GM18909 (cell line): ENCODE measurements around the gene IL18R1.
A peak's percentile ranks its signal among the peaks of the same experiment; 100 is the strongest.
"Not testable (repeated sequence)": the region's sequence is repeated elsewhere in the genome, so short reads cannot be mapped to it uniquely, and the experiment has no call there.

Experiments used
- ATAC-seq: cut with Tn5 transposase; IDR thresholded peaks from one replicate; pipeline ENCODE4 v1.9.1; 2021; ENCODE audit warnings: mild to moderate bottlenecking; ENCODE audit not compliant: unreplicated experiment, poor library complexity

The IL18R1 gene

GRCh38 chr2:102355526-102356380, at the start of gene IL18R1:
IL18R1 (plus strand) TSS chr2:102355796; CDS start chr2:102362661, 6,865 bp downstream.
- peak; percentile 91 for ATAC-seq

- ATAC-seq = no peak
Observed at GRCh38 chr2:102306125-102306524, 49.5 kb upstream of the IL18R1 start.

GRCh38 chr2:102310964-102311640, 44.5 kb upstream of the IL18R1 start, which contains the start of gene IL1RL1:
IL1RL1 (plus strand) TSS chr2:102311563; CDS start chr2:102338265, 26,702 bp downstream.
- ATAC-seq = no peak

GRCh38 chr2:102313025-102313424, 42.6 kb upstream of the IL18R1 start:
- ATAC-seq = no peak

GRCh38 chr2:102313471-102313870, 42.1 kb upstream of the IL18R1 start:
- ATAC-seq = no peak

GRCh38 chr2:102313950-102314349, 41.6 kb upstream of the IL18R1 start:
- no peak for ATAC-seq

GRCh38 chr2:102315921-102316320, 39.7 kb upstream of the IL18R1 start:
- no peak for ATAC-seq

- ATAC-seq = no peak
Observed at GRCh38 chr2:102317715-102318114, 37.9 kb upstream of the IL18R1 start.

GRCh38 chr2:102318437-102318836, 37.2 kb upstream of the IL18R1 start:
- no peak for ATAC-seq

- no peak for ATAC-seq
Observed at GRCh38 chr2:102321941-102322719, 33.5 kb upstream of the IL18R1 start.

- ATAC-seq = not testable (repeated sequence)
Observed at GRCh38 chr2:102324914-102325313, 30.7 kb upstream of the IL18R1 start.

GRCh38 chr2:102331311-102331980, 24.1 kb upstream of the IL18R1 start:
- ATAC-seq = no peak

- no peak for ATAC-seq
Observed at GRCh38 chr2:102334486-102334885, 21.1 kb upstream of the IL18R1 start.

- ATAC-seq = no peak
Observed at GRCh38 chr2:102335871-102336366, 19.7 kb upstream of the IL18R1 start.

- no peak for ATAC-seq
Observed at GRCh38 chr2:102336502-102336945, 19.1 kb upstream of the IL18R1 start.

- no peak for ATAC-seq
Observed at GRCh38 chr2:102337012-102337411, 18.6 kb upstream of the IL18R1 start.

- no peak for ATAC-seq
Observed at GRCh38 chr2:102337481-102338386, 17.9 kb upstream of the IL18R1 start.

GRCh38 chr2:102340778-102341177, 14.8 kb upstream of the IL18R1 start:
- no peak for ATAC-seq

GRCh38 chr2:102342888-102343287, 12.7 kb upstream of the IL18R1 start:
- ATAC-seq = no peak
